ENCODE measurements around the gene SOD2. TPM values are rescaled to one million over a fixed set of nuclear protein-coding genes. Genes with fewer than 3 reads are reported as not detected.
"Not testable (repeated sequence)": the region's sequence is repeated elsewhere in the genome, so short reads cannot be mapped to it uniquely, and the experiment has no call there.

The SOD2 gene
- polyA plus RNA-seq, 1 donor = 126 TPM

GRCh38 chr6:159684013-159684304, 9.1 kb downstream of the SOD2 start:
- H3K9me3 ChIP-seq (ENCODE audit: control insufficient read depth, low read depth, low read length) = no peaks in the 10 kb centered on the region
- no peak overlapping the region for H3K4me3 ChIP-seq (ENCODE audit: low read length)
- WGBS (ENCODE audit: insufficient coverage, low lambda C conversion rate) = no CpG with 5 or more reads among the region's 1 CpG
- DNase-seq = no peak
- H3K4me1 ChIP-seq (ENCODE audit: control insufficient read depth, insufficient read depth, low read length) = no peaks in the 10 kb centered on the region
- H3K27ac ChIP-seq (ENCODE audit: low read length) = no peak overlapping the region
- H3K36me3 ChIP-seq (ENCODE audit: control insufficient read depth, insufficient read depth, low read length) = peaks cover 64% of the 10 kb centered on the region
- no peaks in the 10 kb centered on the region for H3K27me3 ChIP-seq (ENCODE audit: control insufficient read depth, insufficient read depth, low read length)

- Histone ChIP-seq H3K27ac (ENCODE audit: low read length) (no peak overlapping the region), H3K4me3 (ENCODE audit: low read length) (no peak overlapping the region), H3K27me3 (ENCODE audit: control insufficient read depth, insufficient read depth, low read length) (no peaks in the 10 kb centered on the region), H3K4me1 (ENCODE audit: control insufficient read depth, insufficient read depth, low read length) (no peaks in the 10 kb centered on the region), H3K36me3 (ENCODE audit: control insufficient read depth, insufficient read depth, low read length) (peaks cover 58% of the 10 kb centered on the region), H3K9me3 (ENCODE audit: control insufficient read depth, low read depth, low read length) (no peaks in the 10 kb centered on the region)
- no peak for DNase-seq
- no CpG with 5 or more reads among the region's 1 CpG for WGBS (ENCODE audit: insufficient coverage, low lambda C conversion rate)
Observed at GRCh38 chr6:159682810-159683209, 10.2 kb downstream of the SOD2 start.

DNA sequence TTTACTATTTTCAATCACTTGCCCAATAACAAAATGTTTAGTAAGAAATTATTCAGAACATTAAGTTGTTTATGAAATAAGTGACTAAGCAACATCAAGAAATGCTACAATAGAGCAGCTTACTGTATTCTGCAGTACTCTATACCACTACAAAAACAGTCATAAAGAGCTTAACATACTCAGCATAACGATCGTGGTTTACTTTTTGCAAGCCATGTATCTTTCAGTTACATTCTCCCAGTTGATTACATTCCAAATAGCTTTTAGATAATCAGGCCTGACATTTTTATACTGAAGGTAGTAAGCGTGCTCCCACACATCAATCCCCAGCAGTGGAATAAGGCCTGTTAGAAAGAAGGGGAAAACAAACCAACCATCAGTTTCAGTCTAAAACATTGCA, 10.7 kb downstream of the SOD2 start:
- no peak for DNase-seq
- Histone ChIP-seq H3K9me3 (ENCODE audit: control insufficient read depth, low read depth, low read length) (no peaks in the 10 kb centered on the region), H3K4me3 (ENCODE audit: low read length) (no peak overlapping the region), H3K27ac (ENCODE audit: low read length) (no peak overlapping the region), H3K4me1 (ENCODE audit: control insufficient read depth, insufficient read depth, low read length) (no peaks in the 10 kb centered on the region), H3K36me3 (ENCODE audit: control insufficient read depth, insufficient read depth, low read length) (peaks cover 58% of the 10 kb centered on the region), H3K27me3 (ENCODE audit: control insufficient read depth, insufficient read depth, low read length) (no peaks in the 10 kb centered on the region)
- 67% methylated on average over 1 of the region's 3 CpGs for WGBS (ENCODE audit: insufficient coverage, low lambda C conversion rate)

GRCh38 chr6:159681191-159681880, 11.7 kb downstream of the SOD2 start:
- Histone ChIP-seq H3K36me3 (ENCODE audit: control insufficient read depth, insufficient read depth, low read length) (peaks cover 48% of the 10 kb centered on the region), H3K4me3 (ENCODE audit: low read length) (no peak overlapping the region), H3K27ac (ENCODE audit: low read length) (no peak overlapping the region), H3K9me3 (ENCODE audit: control insufficient read depth, low read depth, low read length) (no peaks in the 10 kb centered on the region), H3K27me3 (ENCODE audit: control insufficient read depth, insufficient read depth, low read length) (no peaks in the 10 kb centered on the region), H3K4me1 (ENCODE audit: control insufficient read depth, insufficient read depth, low read length) (no peaks in the 10 kb centered on the region)
- WGBS (ENCODE audit: insufficient coverage, low lambda C conversion rate) = no CpG with 5 or more reads among the region's 10 CpGs
- no peak for DNase-seq

DNA sequence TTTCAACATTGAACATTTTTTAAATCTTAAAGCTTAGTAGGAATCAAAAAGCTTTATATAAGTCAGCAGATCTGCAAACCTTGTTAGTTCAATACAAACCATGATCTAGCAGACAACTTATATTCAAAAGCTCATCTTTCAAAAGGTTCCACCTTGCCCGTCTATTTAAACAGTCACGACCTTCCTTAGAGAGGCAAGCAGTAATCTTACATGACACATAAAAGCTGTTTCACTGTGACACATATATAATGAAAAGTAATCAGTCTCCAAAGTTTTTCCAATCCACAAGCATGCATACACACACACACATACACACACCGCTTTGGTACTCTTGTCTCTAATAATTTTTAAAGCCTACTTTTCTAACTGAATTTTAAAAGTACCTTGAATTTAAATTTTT, 12.9 kb downstream of the SOD2 start:
- Histone ChIP-seq H3K27me3 (ENCODE audit: control insufficient read depth, insufficient read depth, low read length) (no peaks in the 10 kb centered on the region), H3K4me1 (ENCODE audit: control insufficient read depth, insufficient read depth, low read length) (no peaks in the 10 kb centered on the region), H3K4me3 (ENCODE audit: low read length) (no peak overlapping the region), H3K9me3 (ENCODE audit: control insufficient read depth, low read depth, low read length) (no peaks in the 10 kb centered on the region), H3K27ac (ENCODE audit: low read length) (no peak overlapping the region), H3K36me3 (ENCODE audit: control insufficient read depth, insufficient read depth, low read length) (peaks cover 42% of the 10 kb centered on the region)
- WGBS (ENCODE audit: insufficient coverage, low lambda C conversion rate) = no CpG with 5 or more reads among the region's 3 CpGs
- DNase-seq = no peak

GRCh38 chr6:159679091-159680077, 13.7 kb downstream of the SOD2 start:
- Histone ChIP-seq H3K4me3 (ENCODE audit: low read length) (no peak overlapping the region), H3K9me3 (ENCODE audit: control insufficient read depth, low read depth, low read length) (no peaks in the 10 kb centered on the region), H3K27me3 (ENCODE audit: control insufficient read depth, insufficient read depth, low read length) (no peaks in the 10 kb centered on the region), H3K27ac (ENCODE audit: low read length) (no peak overlapping the region), H3K36me3 (ENCODE audit: control insufficient read depth, insufficient read depth, low read length) (peaks cover 38% of the 10 kb centered on the region), H3K4me1 (ENCODE audit: control insufficient read depth, insufficient read depth, low read length) (no peaks in the 10 kb centered on the region)
- 50% methylated on average over 1 of the region's 5 CpGs for WGBS (ENCODE audit: insufficient coverage, low lambda C conversion rate)
- DNase-seq = no peak

GRCh38 chr6:159678574-159678973, 14.5 kb downstream of the SOD2 start:
- H3K4me1 ChIP-seq (ENCODE audit: control insufficient read depth, insufficient read depth, low read length) = no peaks in the 10 kb centered on the region
- no peaks in the 10 kb centered on the region for H3K27me3 ChIP-seq (ENCODE audit: control insufficient read depth, insufficient read depth, low read length)
- no peak overlapping the region for H3K4me3 ChIP-seq (ENCODE audit: low read length)
- H3K36me3 ChIP-seq (ENCODE audit: control insufficient read depth, insufficient read depth, low read length) = peaks cover 34% of the 10 kb centered on the region
- no CpG with 5 or more reads among the region's 3 CpGs for WGBS (ENCODE audit: insufficient coverage, low lambda C conversion rate)
- H3K9me3 ChIP-seq (ENCODE audit: control insufficient read depth, low read depth, low read length) = no peaks in the 10 kb centered on the region
- no peak for DNase-seq
- H3K27ac ChIP-seq (ENCODE audit: low read length) = no peak overlapping the region

GRCh38 chr6:159677506-159678165, 15.4 kb downstream of the SOD2 start:
- no peaks in the 10 kb centered on the region for H3K4me1 ChIP-seq (ENCODE audit: control insufficient read depth, insufficient read depth, low read length)
- no peaks in the 10 kb centered on the region for H3K9me3 ChIP-seq (ENCODE audit: control insufficient read depth, low read depth, low read length)
- no peak for DNase-seq
- no CpG with 5 or more reads among the region's 5 CpGs for WGBS (ENCODE audit: insufficient coverage, low lambda C conversion rate)
- no peak overlapping the region for H3K4me3 ChIP-seq (ENCODE audit: low read length)
- peaks cover 26% of the 10 kb centered on the region for H3K36me3 ChIP-seq (ENCODE audit: control insufficient read depth, insufficient read depth, low read length)
- H3K27me3 ChIP-seq (ENCODE audit: control insufficient read depth, insufficient read depth, low read length) = no peaks in the 10 kb centered on the region
- no peak overlapping the region for H3K27ac ChIP-seq (ENCODE audit: low read length)

DNA sequence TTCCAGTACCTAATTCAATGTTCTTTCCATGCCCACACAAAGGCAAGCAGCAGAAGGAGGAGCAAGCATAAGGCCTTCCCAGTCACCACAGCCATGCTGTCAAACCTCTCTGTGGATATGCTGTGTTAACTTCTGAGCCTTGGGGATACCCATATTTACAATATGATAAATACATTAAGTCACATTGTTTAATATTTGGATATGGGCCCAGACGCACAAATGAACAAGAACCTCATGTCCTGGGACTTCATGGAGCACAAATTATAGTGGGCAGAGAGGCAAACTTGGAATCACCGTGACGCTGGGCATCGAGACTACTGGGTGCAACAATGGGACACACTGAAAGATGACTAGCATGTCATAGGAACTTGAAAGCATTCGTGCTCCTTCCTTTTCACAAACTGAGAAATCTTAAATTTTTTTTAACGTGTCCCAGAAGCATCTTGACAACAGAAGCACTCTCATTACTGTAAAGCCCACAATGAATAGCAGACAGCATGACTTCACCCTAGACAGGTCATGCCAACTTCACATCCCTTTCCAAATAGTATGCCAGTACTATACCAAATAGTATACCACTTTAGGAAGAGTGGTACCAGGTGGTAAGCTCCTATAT, 16.0 kb downstream of the SOD2 start:
- no peaks in the 10 kb centered on the region for H3K27me3 ChIP-seq (ENCODE audit: control insufficient read depth, insufficient read depth, low read length)
- no peaks in the 10 kb centered on the region for H3K9me3 ChIP-seq (ENCODE audit: control insufficient read depth, low read depth, low read length)
- WGBS (ENCODE audit: insufficient coverage, low lambda C conversion rate) = 80% methylated on average over 1 of the region's 6 CpGs
- DNase-seq = no peak
- H3K36me3 ChIP-seq (ENCODE audit: control insufficient read depth, insufficient read depth, low read length) = peaks cover 23% of the 10 kb centered on the region
- no peak overlapping the region for H3K4me3 ChIP-seq (ENCODE audit: low read length)
- no peak overlapping the region for H3K27ac ChIP-seq (ENCODE audit: low read length)
- H3K4me1 ChIP-seq (ENCODE audit: control insufficient read depth, insufficient read depth, low read length) = no peaks in the 10 kb centered on the region

GRCh38 chr6:159676236-159676635, 16.8 kb downstream of the SOD2 start:
- WGBS (ENCODE audit: insufficient coverage, low lambda C conversion rate) = 100% methylated on average over 3 of the region's 4 CpGs
- H3K27ac ChIP-seq (ENCODE audit: low read length); H3K4me3 ChIP-seq (ENCODE audit: low read length); H3K4me1 ChIP-seq (ENCODE audit: control insufficient read depth, insufficient read depth, low read length); H3K9me3 ChIP-seq (ENCODE audit: control insufficient read depth, low read depth, low read length); H3K27me3 ChIP-seq (ENCODE audit: control insufficient read depth, insufficient read depth, low read length); DNase-seq: not testable (repeated sequence)
- H3K36me3 ChIP-seq (ENCODE audit: control insufficient read depth, insufficient read depth, low read length) = peaks cover 16% of the 10 kb centered on the region

All from large intestine (tissue), 3 donors.